Ishikawa (cell line): Measurements from ENCODE around the gene ZNF367.

ENCODE experiments used
- CEBPB ChIP-seq: IDR thresholded peaks from 2 replicates; pipeline ENCODE4 v1.6.1; 2012
- CREB1 ChIP-seq: IDR thresholded peaks from 2 replicates; pipeline ENCODE4 v1.6.1; 2012; ENCODE audit warnings: low read depth
- EGR1 ChIP-seq: IDR thresholded peaks from 2 replicates; pipeline ENCODE4 v1.6.1; 2012
- EP300 ChIP-seq: IDR thresholded peaks from 2 replicates; pipeline ENCODE4 v1.6.1; 2012; ENCODE audit warnings: borderline replicate concordance
- FOXM1 ChIP-seq: IDR thresholded peaks from 2 replicates; pipeline ENCODE4 v1.6.1; 2012; ENCODE audit warnings: low read depth, borderline replicate concordance
- NFIC ChIP-seq: IDR thresholded peaks from 2 replicates; pipeline ENCODE4 v1.6.1; 2012
- RAD21 ChIP-seq: IDR thresholded peaks from 2 replicates; pipeline ENCODE4 v1.6.1; 2012; ENCODE audit warnings: low read depth
- TAF1 ChIP-seq: IDR thresholded peaks from 2 replicates; pipeline ENCODE4 v1.6.1; 2012; ENCODE audit warnings: low read depth, mild to moderate bottlenecking
- TCF12 ChIP-seq: IDR thresholded peaks from 2 replicates; pipeline ENCODE4 v1.6.1; 2012; ENCODE audit warnings: low read depth
- TEAD4 ChIP-seq: IDR thresholded peaks from 2 replicates; pipeline ENCODE4 v1.6.1; 2012
- YY1 ChIP-seq: IDR thresholded peaks from 2 replicates; pipeline ENCODE4 v1.6.1; 2012; ENCODE audit warnings: low read depth
- ZBTB7A ChIP-seq: IDR thresholded peaks from 2 replicates; pipeline ENCODE4 v1.6.1; 2012; ENCODE audit warnings: low read depth
- TF ChIP-seq, protein P1 (sequence below): IDR thresholded peaks from 2 replicates; pipeline ENCODE4 v1.6.1; 2012
- TF ChIP-seq, protein P2 (sequence below): IDR thresholded peaks from 2 replicates; pipeline ENCODE4 v1.6.1; 2012
- TF ChIP-seq, protein P3 (sequence below): IDR thresholded peaks from 2 replicates; pipeline ENCODE4 v1.6.1; 2012; ENCODE audit warnings: low read depth, mild to moderate bottlenecking

The ZNF367 gene

DNA sequence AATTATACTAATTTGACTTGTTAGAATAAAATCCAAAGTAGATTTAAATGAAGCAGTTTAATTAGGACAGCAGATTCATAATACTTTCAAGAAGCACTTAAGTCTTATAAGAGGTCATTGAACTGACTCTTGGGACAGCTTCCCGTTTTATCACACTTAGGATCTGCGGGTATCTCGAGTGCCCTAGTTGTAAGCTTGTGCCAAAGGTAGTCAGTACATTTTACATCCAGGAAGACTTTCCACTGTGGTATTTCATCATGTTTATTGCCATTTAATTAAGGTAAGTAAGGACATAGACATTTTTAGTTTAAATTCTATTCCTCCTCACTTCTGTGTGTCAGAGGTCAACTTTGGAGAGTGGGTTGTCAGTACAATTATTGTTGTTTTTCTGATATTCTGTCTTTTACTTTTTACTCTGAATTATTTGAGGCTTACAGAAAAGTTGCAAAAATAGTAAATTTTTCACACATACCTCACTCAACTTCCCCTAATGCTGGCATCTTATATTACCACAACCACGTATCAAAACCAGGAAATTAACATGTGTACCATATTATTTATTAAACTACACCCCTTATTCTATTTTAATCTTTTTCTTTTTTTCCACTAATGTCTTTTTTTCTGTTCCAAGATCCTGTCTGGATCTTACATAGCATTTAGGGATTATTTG lies 7.5 kb upstream of the ZNF367 start:
- TF ChIP-seq YY1 (no peak), TCF12 (no peak), RAD21 (no peak), TEAD4 (no peak), CREB1 (no peak), CEBPB (no peak), EP300 (no peak), EGR1 (no peak)
- TF ChIP-seq, protein P1, sequence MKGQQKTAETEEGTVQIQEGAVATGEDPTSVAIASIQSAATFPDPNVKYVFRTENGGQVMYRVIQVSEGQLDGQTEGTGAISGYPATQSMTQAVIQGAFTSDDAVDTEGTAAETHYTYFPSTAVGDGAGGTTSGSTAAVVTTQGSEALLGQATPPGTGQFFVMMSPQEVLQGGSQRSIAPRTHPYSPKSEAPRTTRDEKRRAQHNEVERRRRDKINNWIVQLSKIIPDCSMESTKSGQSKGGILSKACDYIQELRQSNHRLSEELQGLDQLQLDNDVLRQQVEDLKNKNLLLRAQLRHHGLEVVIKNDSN = no peak
- TF ChIP-seq, protein P2, sequence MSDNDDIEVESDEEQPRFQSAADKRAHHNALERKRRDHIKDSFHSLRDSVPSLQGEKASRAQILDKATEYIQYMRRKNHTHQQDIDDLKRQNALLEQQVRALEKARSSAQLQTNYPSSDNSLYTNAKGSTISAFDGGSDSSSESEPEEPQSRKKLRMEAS = no peak
- TF ChIP-seq, protein P3, sequence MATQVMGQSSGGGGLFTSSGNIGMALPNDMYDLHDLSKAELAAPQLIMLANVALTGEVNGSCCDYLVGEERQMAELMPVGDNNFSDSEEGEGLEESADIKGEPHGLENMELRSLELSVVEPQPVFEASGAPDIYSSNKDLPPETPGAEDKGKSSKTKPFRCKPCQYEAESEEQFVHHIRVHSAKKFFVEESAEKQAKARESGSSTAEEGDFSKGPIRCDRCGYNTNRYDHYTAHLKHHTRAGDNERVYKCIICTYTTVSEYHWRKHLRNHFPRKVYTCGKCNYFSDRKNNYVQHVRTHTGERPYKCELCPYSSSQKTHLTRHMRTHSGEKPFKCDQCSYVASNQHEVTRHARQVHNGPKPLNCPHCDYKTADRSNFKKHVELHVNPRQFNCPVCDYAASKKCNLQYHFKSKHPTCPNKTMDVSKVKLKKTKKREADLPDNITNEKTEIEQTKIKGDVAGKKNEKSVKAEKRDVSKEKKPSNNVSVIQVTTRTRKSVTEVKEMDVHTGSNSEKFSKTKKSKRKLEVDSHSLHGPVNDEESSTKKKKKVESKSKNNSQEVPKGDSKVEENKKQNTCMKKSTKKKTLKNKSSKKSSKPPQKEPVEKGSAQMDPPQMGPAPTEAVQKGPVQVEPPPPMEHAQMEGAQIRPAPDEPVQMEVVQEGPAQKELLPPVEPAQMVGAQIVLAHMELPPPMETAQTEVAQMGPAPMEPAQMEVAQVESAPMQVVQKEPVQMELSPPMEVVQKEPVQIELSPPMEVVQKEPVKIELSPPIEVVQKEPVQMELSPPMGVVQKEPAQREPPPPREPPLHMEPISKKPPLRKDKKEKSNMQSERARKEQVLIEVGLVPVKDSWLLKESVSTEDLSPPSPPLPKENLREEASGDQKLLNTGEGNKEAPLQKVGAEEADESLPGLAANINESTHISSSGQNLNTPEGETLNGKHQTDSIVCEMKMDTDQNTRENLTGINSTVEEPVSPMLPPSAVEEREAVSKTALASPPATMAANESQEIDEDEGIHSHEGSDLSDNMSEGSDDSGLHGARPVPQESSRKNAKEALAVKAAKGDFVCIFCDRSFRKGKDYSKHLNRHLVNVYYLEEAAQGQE = no peak

DNA sequence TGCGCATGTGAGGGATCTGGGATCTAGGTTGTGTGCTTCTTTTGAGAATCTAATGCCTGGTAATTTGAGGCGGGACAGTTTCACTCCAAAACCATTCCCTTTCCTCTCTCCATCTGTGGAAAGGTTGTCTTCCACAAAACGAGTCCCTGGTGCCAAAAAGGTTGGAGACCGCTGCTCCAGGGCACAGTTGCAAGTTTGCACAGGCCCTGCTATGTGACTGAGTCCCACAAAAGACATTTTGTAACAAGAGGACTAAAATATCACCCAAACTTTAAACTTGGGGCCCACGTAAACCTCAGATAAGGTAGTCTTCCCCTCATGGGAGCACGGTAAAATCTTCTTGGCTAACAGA lies 5.8 kb upstream of the ZNF367 start:
- TF ChIP-seq, protein P2 = no peak
- TF ChIP-seq TAF1 (no peak), CEBPB (no peak), TCF12 (no peak), NFIC (no peak), EGR1 (no peak), ZBTB7A (no peak), TEAD4 (no peak), CREB1 (no peak), RAD21 (no peak), YY1 (no peak), EP300 (no peak), FOXM1 (no peak)
- TF ChIP-seq, protein P3 = no peak
- TF ChIP-seq, protein P1 = no peak

DNA sequence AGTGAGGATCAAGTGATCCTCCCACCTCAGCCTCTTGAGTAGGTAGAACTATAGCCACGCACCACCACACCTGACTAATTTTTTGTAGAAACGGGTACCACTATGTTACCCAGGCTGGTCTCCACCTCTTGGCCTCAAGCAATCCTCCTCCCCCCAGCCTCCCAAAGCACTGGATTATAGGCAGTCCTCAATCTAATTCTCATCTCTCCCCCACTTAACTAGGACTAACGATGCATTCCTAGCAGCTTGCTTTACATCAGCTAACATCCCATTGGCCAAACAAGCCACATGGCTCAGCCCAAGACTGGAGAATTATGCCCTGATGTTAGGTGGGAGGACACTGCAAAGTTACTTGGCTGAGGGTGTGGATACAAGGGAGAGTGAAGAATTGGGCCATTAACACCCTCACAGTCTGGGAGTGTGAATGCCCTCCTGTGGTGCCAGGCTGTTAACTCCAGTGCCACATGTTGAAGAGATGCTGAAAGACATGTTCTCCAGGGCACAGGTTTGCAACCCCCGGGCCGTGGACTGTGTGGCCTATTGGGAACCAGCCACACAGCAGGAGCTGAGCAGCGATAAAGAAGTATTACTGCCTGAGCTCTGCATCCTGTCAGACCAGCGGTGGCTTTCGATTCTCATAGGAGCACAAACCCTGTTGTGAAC lies 5.3 kb upstream of the ZNF367 start:
- TF ChIP-seq CREB1 = no peak
- TF ChIP-seq, protein P3 = no peak
- no peak for TF ChIP-seq TEAD4
- TF ChIP-seq RAD21 = no peak
- no peak for TF ChIP-seq YY1
- no peak for TF ChIP-seq TAF1
- TF ChIP-seq, protein P1 = no peak
- TF ChIP-seq, protein P2 = no peak
- no peak for TF ChIP-seq ZBTB7A
- TF ChIP-seq EGR1 = no peak
- no peak for TF ChIP-seq EP300
- no peak for TF ChIP-seq CEBPB
- TF ChIP-seq FOXM1 = no peak
- TF ChIP-seq NFIC = no peak
- no peak for TF ChIP-seq TCF12
